Measurements from ENCODE around the gene NHEJ1. TPM values are rescaled to one million over a fixed set of nuclear protein-coding genes. Genes with fewer than 3 reads are reported as not detected.
"Not testable (repeated sequence)": the region's sequence is repeated elsewhere in the genome, so short reads cannot be mapped to it uniquely, and the experiment has no call there.

The NHEJ1 gene, protein sequence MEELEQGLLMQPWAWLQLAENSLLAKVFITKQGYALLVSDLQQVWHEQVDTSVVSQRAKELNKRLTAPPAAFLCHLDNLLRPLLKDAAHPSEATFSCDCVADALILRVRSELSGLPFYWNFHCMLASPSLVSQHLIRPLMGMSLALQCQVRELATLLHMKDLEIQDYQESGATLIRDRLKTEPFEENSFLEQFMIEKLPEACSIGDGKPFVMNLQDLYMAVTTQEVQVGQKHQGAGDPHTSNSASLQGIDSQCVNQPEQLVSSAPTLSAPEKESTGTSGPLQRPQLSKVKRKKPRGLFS
- 10 to 100 TPM in 1 of 2 donors, 1 to 10 TPM in 1; 8.9 to 11.6 TPM for total RNA-seq
- long read RNA-seq, donor 1, partial matches to known transcripts: 0 of 4 reads
- long read RNA-seq, donor 1, other reads (novel, unspliced or antisense): 1 of 4 reads
- long read RNA-seq, donor 2, transcript NHEJ1-201 (8 exons, 2,094 nt): major isoform, 23 of 30 reads
- long read RNA-seq, donor 2, partial matches to known transcripts: 0 of 30 reads
- long read RNA-seq, donor 2, other reads (novel, unspliced or antisense): 7 of 30 reads

DNA sequence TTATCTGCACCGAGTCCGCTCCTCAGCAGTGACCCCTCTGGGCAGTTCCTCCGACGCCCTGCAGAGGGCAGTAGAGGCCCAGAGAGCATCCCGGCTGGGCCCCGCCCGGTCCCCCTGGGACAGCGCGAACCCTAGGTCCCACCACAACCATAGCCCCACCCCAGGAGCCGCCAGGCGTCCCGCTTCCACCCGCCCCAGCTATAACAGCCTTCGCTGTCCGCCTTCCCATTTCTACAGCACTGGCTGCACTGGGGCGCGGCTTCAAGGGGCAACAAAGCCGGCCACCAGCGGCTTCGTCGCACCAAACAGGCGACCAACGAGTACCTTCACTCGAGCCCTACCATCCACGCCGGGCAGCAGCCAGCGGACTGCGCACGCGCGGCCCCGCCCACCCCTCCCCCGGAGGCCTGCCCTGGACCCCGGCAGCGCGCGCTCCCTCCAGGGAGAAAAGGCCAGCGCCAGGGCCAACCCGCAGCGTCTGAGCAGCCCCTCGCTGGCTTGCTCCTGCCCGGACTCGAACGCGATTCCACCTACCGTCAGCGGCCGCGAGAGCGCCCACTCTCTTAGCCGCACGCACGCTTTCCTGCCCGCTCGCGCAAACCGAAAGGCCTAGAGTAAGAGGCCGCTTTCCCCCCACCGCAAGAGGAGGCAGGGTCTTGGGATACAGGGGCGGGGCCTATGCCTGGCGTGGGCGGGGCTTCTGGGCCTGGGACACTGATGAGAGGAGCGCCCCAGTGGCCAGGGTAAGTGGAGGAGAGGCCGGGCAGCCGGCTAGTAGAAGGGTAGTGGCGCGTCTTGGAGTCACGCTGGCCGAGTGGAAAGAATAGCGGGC, at the start of gene NHEJ1:
NHEJ1 (minus strand) TSS at position 630 of the 832 bp plus-strand sequence. CDS start 2,453 bp downstream, outside the sequence.
- intact Hi-C loops (cut with DNase I): loop anchor here (5.0 to 10.0 kb wide), 2 partner anchors 137 to 224 kb away; partner anchors contain the start of gene DNPEP (in 1 of the 2)
- peak; percentile 99 for DNase-seq (ENCODE audit: low spot score)

DNA sequence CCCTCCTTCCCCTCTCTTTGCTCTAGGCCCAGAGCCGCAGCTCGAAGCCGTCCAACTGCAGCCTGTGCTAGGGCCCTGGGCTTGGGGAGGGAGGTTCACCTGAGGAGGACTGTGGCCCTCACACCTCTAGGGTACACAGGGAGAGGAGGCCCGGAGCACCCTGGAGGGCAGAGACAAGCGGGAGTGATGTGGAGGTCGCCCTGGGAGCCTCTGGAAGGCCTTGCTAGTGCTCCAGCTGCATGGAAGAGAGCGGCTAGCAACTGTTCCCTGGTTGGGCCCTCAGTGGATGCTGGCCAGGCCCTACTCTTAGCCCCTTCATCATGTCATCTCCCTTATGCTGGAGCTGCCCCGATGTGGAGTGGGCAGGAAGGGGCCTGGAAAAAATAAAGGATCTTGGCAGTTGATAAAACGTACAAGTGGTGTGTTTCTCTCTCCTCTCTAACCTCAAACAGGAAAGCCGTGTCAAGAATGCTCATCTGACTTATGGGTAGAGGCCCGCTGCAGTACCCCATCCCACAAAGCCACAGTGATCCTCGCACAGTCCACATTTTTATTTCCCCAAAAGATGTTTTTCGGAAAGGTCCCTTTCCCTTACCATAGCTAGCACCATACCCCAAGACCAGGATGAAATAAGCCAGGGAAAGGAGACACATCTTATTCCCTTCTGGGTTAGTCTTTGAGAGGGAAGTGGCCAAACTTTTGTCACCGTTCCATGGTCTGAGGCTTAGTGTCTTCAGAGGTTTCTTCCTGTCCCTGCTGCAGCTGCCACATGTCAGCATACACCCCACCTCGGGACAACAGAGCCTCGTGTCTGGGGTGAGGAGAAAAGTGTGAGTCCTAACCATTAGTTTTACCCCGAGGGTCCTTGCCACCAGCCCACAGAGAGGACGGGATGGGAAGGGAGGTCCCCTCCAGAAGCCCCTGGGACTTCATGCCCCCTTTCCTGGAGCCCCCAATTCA, 48.9 kb upstream of the NHEJ1 start:
- intact Hi-C loops (cut with DNase I): no loop called here

DNA sequence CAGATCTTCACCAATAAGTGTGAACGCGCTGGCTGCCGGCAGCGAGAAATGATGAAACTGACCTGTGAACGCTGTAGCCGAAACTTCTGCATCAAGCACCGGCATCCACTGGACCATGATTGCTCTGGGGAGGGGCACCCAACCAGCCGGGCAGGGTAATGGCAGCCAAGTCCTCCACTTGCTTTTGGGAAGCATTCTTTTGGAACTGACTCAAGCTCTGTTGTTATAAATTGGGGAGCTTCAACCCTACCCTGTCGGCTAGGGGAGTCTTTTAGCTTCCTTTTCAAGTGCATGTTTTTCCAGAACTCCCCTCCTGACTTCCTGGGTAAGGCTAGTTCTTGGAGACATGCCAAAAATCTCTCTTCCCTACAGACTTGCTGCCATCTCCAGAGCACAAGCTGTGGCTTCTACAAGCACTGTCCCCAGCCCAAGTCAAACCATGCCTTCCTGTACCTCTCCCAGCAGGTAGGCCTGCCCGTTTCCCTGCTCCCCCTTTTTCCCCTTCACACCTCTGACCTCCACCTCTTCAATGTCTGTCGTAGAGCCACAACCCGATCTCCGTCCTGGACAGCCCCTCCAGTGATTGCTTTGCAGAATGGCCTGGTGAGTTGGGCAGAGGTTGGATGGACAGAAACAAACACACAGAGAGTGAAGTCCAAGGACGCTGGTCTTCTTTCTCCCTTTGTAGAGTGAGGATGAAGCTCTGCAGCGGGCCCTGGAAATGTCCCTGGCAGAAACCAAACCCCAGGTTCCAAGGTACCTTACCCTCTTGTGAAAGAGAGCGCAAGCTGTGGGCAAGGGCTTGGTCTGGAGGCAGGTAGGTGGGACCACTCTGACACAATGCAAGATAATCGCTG, 47.5 kb upstream of the NHEJ1 start:
- no peak for DNase-seq (ENCODE audit: low spot score)
- intact Hi-C loops (cut with DNase I): no loop called here

More for the DNA sequence above, 48.9 kb upstream of the NHEJ1 start:
- DNase-seq (ENCODE audit: low spot score): no peak

DNA sequence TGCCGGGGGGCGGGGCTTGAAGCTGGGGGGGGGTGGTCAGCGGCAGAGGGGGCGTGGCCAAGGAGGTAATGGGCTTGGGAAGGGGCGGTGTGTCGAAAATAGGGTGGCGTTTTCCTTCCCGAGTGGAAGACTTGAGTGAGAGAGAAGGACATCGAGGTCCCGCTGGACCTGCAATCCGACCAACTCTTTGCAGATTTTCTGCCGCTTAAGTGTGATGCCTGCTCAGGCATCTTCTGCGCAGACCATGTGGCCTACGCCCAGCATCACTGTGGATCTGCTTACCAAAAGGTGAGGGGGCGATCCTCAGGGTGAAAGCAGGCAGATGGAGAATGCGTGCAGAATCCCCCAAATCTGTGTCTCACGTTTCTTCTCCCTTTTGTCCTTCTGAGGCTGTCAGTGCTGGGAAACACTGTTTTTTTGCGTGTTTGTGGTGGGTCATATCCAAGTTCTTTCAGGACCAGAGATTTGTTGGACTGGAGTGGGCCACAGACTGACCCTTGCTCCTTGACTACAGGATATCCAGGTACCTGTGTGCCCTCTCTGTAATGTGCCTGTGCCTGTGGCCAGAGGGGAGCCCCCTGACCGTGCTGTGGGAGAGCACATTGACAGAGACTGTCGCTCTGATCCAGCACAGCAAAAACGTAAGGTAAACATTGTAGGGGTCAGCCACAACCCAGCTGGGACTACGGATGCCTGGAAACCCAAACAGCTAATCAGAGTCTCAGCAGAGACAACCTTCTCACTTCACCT, 46.7 kb upstream of the NHEJ1 start:
- DNase-seq (ENCODE audit: low spot score): no peak
- intact Hi-C loops (cut with DNase I): no loop called here

DNA sequence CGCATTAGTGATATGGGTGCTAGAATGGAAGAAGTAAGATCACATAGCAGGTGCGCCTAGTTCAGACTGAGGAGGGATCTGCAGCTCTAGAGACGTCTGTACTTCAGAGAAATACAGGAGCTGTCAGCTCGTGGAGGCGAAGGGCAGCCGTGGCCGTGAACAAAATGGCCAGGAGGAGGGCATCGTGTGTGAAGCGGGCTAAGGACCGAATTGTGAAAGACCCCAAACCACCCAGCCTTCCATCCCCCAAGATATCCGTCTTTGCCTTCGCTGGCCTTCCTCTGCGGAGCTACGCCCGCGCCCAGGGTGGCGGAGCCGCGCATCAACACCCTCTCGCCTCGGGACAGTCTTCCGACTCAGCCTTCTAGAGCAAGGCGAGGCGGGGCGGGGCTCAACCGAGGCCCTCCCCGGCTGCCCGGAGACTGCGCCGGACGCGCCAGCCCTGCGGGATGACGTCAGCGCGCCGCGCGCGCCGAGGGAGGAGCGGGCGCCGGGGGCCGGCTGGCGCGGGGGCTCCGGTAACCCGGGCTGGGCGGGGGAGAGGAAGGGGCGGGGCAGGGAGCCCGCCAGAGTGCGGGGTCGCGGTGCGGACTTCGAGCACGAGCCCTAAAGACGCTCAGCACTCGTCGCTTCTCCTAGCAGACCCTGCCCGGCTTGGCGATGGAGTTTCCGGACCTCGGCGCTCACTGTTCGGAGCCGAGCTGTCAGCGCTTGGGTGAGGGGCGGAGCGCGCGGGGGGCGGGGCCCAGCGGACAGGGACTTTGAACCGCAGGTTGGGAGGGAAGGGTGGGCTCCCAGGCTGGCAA, 45.9 kb upstream of the NHEJ1 start, which contains the start of gene ZFAND2B:
ZFAND2B (plus strand) TSS at position 455 of the 806 bp plus-strand sequence; CDS start at position 661, 206 bp downstream.
- intact Hi-C loops (cut with DNase I): no loop called here

DNA sequence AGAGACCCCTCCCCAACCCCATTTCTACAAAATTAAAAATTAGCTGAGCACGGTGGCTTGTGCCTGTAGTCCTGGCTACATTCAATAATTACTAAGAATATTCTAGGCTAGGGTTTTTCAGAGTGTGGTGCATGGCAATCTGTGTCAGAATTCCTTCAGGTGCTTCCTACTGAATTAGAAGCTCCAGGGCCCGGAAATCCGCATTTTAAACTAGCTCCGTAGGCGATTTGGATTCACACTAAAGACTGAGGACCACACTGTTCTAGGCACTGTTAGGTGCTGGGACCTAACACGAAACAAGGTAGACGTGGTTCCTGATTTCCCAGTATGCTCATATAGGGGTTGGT, 45.3 kb upstream of the NHEJ1 start:
- intact Hi-C loops (cut with DNase I): no loop called here

More for the DNA sequence above, 45.9 kb upstream of the NHEJ1 start, which contains the start of gene ZFAND2B:
- peak; percentile 98 for DNase-seq (ENCODE audit: low spot score)

DNA sequence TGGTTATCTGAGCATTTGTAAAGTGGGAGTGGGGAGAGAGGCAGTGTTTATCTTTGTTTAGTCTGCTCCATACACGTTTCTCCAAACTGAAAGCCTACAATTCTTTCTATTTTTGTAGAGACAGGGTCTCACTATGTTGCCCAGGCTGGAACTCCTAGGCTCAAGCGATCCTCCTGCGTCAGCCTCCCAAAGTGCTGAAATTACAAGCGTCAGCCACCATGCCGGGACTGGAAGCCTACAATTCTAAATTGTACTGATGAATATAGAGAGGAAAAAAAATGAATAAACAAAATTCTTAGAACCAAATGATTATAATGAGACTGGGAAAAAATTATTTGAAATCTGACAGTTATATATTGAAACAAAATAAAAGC, 44.5 kb upstream of the NHEJ1 start:
- intact Hi-C loops (cut with DNase I): no loop called here
- no peak for DNase-seq (ENCODE audit: low spot score)

More for the DNA sequence above, 45.3 kb upstream of the NHEJ1 start:
- no peak for DNase-seq (ENCODE audit: low spot score)

DNA sequence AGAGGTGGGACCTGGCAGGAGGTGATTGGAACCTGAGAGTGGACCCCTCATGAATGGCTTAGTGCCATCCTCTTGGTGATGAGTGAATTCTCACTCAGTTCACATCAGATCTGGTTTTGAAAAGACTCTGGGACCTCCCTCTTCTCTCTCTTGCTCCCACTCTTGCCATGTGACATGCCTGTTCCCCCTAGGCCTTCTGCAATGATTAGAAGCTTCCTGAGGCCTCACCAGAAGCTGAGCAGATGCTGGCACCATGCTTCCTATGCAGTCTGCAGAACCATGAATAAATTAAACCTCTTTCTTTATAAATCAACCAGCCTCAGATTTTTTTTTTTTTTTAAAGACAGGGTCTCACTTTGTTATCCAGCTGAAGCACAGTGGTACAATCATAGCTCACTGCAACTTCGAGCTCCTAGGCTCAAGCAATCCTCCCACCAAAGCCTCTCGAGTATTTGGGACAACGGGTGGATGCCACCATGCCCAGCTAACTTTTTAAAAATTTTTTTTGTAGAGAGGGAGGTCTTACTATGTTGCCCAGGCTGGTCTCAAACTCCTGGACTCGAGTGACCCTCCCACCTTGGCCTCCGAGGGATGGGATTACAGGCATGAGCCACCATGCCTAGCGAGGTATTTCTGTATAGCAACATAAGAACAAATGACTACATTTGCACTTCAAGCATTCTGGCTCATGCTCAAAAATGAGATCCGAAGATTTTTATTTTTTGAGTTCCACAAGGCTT, 44.0 kb upstream of the NHEJ1 start:
- no peak for DNase-seq (ENCODE audit: low spot score)
- intact Hi-C loops (cut with DNase I): no loop called here

DNA sequence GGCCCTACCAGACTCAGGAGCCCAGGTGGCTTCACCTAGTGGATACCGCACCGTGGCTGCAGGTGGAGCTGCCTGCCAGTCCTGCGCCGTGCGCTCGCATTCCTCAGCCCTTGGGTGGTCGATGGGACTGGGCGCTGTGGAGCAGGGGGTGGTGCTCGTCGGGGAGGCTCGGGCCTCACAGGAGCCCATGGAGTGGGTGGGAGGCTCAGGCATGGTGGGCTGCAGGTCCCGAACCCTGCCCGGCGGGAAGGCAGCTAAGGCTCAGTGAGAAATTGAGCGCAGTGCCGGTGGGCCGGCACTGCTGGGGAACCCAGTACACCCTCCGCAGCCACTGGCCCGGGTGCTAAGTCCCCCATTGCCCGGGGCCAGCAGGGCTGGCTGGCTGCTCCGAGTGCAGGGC, 40.7 kb upstream of the NHEJ1 start:
- intact Hi-C loops (cut with DNase I); DNase-seq (ENCODE audit: low spot score): not testable (repeated sequence)

DNA sequence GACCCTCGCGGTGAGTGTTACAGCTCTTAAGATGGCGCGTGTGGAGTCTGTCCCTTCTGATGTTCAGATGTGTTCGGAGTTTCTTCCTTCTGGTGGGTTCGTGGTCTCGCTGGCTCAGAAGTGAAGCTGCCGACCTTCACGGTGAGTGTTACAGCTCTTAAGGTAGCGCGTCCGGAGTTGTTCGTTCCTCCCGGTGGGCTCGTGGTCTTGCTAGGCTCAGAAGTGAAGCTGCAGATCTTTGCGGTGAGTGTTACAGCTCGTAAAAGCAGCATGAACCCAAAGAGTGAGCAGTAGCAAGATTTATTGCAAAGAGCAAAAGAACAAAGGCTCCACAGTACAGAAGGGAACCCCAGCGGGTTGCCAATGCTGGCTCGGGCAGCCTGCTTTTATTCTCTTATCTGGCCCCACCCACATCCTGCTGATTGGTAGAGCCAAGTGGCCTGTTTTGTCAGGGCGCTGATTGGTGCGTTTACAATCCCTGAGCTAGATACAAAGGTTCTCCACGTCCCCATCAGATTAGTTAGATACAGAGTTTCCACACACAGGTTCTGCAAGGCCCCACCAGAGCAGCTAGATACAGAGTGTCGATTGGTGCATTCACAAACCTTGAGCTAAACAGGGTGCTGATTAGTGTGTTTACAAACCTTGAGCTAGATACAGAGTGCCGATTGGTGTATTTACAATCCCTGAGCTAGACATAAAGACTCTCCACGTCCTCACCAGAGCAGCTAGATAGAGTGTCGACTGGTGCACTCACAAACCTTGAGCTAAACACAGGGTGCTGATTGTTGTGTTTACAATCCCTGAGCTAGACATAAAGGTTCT, 40.1 kb upstream of the NHEJ1 start:
- DNase-seq (ENCODE audit: low spot score); intact Hi-C loops (cut with DNase I): not testable (repeated sequence)

DNA sequence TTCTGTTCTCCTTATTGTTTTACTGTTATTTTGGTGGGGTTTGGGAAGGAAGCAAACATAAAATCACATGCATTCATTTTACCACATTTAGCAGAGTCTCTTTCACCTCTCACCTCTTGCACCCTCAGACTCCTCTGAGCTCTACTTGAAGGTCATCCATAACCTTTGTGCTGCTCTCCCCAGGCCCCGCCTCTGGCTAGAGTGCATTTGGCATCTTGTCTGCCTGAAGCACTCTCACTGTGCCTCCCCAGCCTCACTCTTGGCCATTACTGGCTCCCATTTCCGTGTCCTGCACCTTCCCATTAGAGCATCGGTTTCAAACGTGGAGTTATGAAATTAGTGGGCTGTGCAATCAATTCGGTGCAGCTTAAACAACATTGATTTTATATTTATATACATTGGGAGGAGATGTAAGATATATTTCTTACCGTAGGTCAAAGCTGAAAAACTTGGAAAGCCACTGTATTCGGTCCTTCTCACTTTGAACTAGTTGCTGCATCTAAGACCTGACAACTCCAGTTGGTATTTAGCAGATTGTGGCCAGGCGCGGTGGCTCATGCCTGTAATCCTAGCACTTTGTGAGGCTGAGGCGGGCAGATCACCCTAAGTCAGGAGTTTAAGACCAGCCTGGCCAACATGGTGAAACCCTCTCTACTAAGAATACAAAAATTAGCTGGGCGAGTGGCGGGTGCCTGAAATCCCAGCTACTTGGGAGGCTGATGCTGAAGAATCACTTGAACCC, 39.0 kb upstream of the NHEJ1 start:
- DNase-seq (ENCODE audit: low spot score): no peak
- intact Hi-C loops (cut with DNase I): no loop called here

DNA sequence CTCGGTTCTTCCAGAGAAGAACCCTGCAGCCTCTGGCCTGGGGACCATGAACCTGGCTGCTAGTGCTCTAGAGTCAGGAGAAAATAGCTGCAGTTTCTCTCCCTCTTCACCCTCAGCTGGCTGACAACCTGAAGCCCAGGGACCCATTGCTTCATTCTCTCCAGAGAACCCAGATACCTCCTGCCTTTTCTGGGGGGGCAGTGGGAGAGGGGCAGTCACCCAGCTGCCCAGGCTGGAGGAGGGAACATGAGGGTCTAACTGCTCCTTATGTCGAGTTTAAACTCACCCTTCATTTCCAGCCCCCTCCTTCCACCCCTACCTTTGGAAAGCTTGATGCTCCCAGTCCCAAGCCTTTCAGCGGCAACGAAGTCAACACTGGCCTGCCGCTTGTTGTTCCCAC, 38.4 kb upstream of the NHEJ1 start:
- DNase-seq (ENCODE audit: low spot score): no peak
- intact Hi-C loops (cut with DNase I): no loop called here

DNA sequence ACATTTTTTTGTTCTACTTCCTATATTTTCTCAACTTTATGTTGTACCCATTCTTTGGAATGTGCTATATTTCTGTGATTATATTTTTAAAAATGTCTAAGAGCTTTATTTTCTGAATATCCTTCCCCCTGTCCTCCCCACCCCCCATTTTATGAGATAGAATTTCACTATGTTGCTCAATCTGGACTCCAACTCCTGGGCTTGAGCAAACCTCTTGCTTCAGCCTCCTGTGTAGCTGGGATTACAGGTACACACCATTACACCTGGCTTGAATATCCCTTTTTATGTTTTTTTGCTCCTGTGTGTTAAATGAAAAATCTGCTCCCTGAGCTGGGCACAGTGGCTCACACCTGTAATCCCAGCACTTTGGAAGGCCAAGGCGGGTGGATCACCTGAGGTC, 36.8 kb upstream of the NHEJ1 start:
- intact Hi-C loops (cut with DNase I): no loop called here
- DNase-seq (ENCODE audit: low spot score): no peak

DNA sequence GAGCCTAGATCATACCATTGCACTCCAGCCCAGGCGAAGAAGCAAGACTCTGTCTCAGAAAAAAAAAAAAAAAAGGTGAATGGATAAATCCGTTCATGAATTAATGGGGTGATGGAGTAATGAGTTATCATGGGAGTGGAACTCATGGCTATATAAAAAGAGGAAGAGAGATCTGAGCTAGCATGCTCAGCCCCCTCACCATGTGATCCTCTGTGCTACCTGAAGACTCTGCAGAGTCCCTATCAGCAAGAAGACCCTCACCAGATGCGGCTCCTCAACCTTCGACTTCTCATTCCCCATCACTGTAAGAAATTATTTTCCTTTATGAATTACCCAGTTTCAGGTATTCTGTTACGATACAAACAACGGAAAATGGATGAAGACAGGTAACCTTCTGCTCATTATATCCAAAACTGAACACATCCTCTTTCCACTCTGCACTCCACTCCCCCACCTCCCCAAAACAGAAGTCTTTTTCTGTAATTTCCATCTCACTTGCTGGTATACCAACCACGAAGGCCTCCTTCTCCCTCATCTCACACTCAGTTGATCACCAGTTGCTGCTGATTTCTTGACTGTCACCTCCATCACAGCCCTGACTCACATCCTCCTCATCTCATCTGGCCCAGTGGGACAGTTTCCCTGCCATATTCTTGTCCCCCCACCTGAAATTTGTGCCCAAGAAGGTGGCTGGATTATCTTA, 26.3 kb upstream of the NHEJ1 start:
- no peak for DNase-seq (ENCODE audit: low spot score)
- intact Hi-C loops (cut with DNase I): no loop called here
